Memory B cell (primary cell): ENCODE data around the gene NLRP6.

Experiments used
- ATAC-seq: fragments of 150-1000 bp; cut with Tn5 transposase; 2 replicates; pipeline ENCODE4 v1.10.0; 2021; ENCODE audit warnings: low read depth, mild to moderate bottlenecking, moderate library complexity
- DNase-seq, 2 donors: peaks; one replicate each; pipeline ENCODE4 v3.0.0; 2022; ENCODE audit warnings: low spot score in 2 of 2
- H3K27ac Mint-ChIP-seq: one replicate; pipeline ENCODE4 v1.8.0; 2022; ENCODE audit warnings: mild to moderate bottlenecking, moderate library complexity, mixed read lengths
- H3K27me3 Mint-ChIP-seq: one replicate; pipeline ENCODE4 v1.8.0; 2022; ENCODE audit warnings: mixed read lengths
- H3K36me3 Mint-ChIP-seq: one replicate; pipeline ENCODE4 v1.8.0; 2022; ENCODE audit warnings: mild to moderate bottlenecking, mixed read lengths
- H3K4me1 Mint-ChIP-seq: one replicate; pipeline ENCODE4 v1.8.0; 2022; ENCODE audit warnings: mixed read lengths
- H3K4me3 Mint-ChIP-seq: one replicate; pipeline ENCODE4 v1.8.0; 2022; ENCODE audit warnings: mild to moderate bottlenecking, moderate library complexity, mixed read lengths
- H3K9me3 Mint-ChIP-seq: one replicate; pipeline ENCODE4 v1.8.0; 2022; ENCODE audit warnings: mixed read lengths

Gene NLRP6

DNA sequence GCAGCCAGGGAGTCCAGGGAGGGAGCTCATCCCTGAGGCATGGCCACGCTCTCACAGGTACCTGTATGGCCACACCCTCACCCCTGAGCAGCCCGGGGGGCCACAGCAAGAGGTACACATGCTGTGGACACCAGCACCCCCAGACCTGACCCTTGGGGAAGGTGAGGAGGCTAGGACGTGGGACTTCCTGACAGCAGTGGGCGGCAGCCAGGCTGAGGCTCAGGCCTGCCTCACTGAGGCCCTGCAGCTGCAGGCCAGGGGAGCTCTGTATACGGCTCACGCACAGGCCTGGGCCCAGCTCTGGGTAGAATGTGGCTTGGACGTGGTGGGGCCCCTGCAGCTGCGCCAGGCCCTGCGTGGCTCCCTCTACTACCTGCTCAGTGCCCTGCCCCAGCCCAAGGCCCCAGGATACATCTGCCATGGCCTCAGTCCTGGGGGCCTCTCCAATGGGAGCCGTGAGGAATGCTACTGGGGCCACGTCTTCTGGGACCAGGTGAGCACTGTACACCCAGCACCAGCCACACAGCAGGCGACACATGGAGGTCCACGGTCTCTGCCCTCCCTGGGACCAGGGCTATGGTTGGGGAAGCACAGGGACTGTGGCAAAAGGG, 12.5 kb downstream of the NLRP6 start:
- ATAC-seq (no peak), DNase-seq (no peak)
- peak overlapping the region; percentile 6 for H3K27ac Mint-ChIP-seq

GRCh38 chr11:291281-292210, 13.3 kb downstream of the NLRP6 start:
- H3K4me1 Mint-ChIP-seq: peaks cover 22% of the 10 kb centered on the region
- peaks cover 10% of the 10 kb centered on the region for H3K36me3 Mint-ChIP-seq
- H3K27me3 Mint-ChIP-seq: peaks cover 5% of the 10 kb centered on the region
- H3K27ac Mint-ChIP-seq: peak overlapping the region; percentile 6
- no peak overlapping the region for H3K4me3 Mint-ChIP-seq
- DNase-seq: no peak
- H3K9me3 Mint-ChIP-seq: no peaks in the 10 kb centered on the region
- ATAC-seq: no peak

More for the DNA sequence above, 12.5 kb downstream of the NLRP6 start:
- Mint-ChIP-seq H3K9me3 (no peaks in the 10 kb centered on the region), H3K27me3 (peaks cover 5% of the 10 kb centered on the region), H3K4me3 (peak overlapping the region; percentile 82), H3K36me3 (peaks cover 10% of the 10 kb centered on the region), H3K4me1 (peaks cover 22% of the 10 kb centered on the region)

DNA sequence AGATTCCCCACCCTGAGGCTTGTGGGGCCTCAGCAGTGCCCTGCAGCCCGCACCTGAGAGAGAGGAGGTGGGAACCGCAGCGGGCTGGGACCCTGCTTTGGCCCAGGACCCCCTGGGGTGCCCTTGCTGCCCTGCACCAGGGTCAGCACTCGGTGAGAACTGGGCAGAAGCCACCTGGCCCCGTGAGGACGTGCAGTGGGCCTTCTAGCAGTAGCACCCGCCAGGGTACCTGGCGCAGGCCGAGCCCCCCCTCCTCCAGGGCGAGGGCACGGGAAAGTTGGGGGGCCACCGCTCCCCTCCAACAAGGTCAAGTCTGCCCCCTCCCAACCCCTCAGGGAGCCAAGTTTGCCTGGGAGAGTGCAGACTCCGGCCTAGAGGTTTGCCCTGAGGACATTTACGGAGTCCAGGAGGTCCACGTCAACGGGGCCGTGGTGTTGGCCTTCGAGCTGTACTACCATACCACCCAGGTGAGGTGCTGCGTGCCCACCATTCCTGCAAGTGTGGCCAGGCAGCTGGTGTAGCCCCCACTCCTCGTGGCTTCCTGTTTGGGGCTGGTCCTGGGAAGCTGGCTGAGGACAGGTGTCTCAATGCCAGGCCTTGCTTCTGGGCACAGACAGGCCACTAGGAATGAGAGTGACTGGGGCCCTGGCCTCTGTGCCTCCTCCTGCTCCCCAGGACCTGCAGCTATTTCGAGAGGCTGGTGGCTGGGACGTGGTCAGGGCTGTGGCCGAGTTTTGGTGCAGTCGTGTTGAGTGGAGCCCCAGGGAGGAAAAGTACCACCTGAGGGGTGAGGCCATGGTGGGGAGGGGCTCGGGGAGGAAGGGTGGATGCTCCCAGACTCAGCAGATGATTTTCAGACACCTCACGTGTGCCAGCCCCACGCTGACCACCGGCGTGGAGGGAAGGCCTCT, 14.3 kb downstream of the NLRP6 start:
- ATAC-seq (no peak), DNase-seq (no peak)
- peaks cover 10% of the 10 kb centered on the region for H3K36me3 Mint-ChIP-seq
- H3K4me1 Mint-ChIP-seq: peaks cover 18% of the 10 kb centered on the region
- H3K4me3 Mint-ChIP-seq: no peak overlapping the region
- no peak overlapping the region for H3K27ac Mint-ChIP-seq
- H3K9me3 Mint-ChIP-seq: no peaks in the 10 kb centered on the region
- H3K27me3 Mint-ChIP-seq: no peaks in the 10 kb centered on the region

- no peak overlapping the region for H3K27ac Mint-ChIP-seq
- ATAC-seq (no peak), DNase-seq (no peak)
- H3K36me3 Mint-ChIP-seq: peaks cover 8% of the 10 kb centered on the region
- peaks cover 2% of the 10 kb centered on the region for H3K27me3 Mint-ChIP-seq
- no peaks in the 10 kb centered on the region for H3K9me3 Mint-ChIP-seq
- H3K4me1 Mint-ChIP-seq: peaks cover 15% of the 10 kb centered on the region
- H3K4me3 Mint-ChIP-seq: no peak overlapping the region
Observed at GRCh38 chr11:293271-293851, 15.2 kb downstream of the NLRP6 start.

DNA sequence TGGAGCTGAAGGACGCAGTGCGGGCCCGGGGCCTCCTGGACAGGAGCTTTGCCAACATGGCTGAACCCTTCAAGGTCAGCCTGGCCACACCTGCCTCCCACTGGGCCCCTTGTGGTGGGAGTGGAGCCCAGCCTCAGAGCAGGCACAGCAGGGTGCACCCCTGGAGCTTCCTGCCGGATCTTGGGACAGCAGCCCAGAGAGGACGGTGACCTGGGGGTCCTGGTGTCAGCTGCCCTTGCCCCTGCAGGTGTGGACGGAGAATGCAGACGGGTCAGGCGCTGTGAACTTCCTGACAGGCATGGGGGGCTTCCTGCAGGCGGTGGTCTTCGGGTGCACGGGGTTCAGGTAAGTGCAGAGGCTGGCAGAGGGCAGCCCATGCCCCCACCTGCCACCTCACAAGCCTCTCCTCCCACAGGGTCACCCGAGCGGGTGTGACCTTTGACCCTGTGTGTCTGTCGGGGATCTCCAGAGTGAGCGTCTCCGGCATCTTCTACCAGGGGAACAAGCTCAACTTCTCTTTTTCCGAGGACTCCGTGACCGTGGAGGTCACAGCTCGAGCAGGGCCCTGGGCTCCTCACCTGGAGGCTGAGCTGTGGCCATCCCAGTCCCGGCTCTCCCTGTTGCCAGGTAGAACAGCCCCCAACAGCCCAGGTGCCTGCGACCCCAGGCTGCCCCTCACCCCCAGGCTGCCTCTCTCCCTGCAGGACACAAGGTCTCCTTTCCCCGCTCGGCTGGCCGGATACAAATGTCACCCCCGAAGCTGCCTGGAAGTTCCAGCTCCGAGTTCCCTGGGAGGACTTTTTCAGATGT, 15.8 kb downstream of the NLRP6 start:
- no peak overlapping the region for H3K27ac Mint-ChIP-seq
- peaks cover 8% of the 10 kb centered on the region for H3K36me3 Mint-ChIP-seq
- ATAC-seq (no peak), DNase-seq (no peak)
- no peaks in the 10 kb centered on the region for H3K9me3 Mint-ChIP-seq
- H3K4me1 Mint-ChIP-seq: peaks cover 15% of the 10 kb centered on the region
- H3K4me3 Mint-ChIP-seq: no peak overlapping the region
- peaks cover 2% of the 10 kb centered on the region for H3K27me3 Mint-ChIP-seq

- ATAC-seq (no peak), DNase-seq (no peak)
- Mint-ChIP-seq H3K27me3 (peaks cover 2% of the 10 kb centered on the region), H3K4me1 (peaks cover 14% of the 10 kb centered on the region), H3K4me3 (no peak overlapping the region), H3K27ac (no peak overlapping the region), H3K9me3 (no peaks in the 10 kb centered on the region), H3K36me3 (peaks cover 8% of the 10 kb centered on the region)
Observed at GRCh38 chr11:294780-295179, 16.6 kb downstream of the NLRP6 start.

GRCh38 chr11:295351-296170, 17.4 kb downstream of the NLRP6 start:
- Mint-ChIP-seq H3K4me3 (no peak overlapping the region), H3K4me1 (peaks cover 13% of the 10 kb centered on the region), H3K27ac (no peak overlapping the region), H3K36me3 (peaks cover 8% of the 10 kb centered on the region), H3K9me3 (no peaks in the 10 kb centered on the region), H3K27me3 (peaks cover 2% of the 10 kb centered on the region)
- no peak for ATAC-seq
- DNase-seq: no peak

- H3K27me3 Mint-ChIP-seq: peaks cover 2% of the 10 kb centered on the region
- no peak overlapping the region for H3K27ac Mint-ChIP-seq
- H3K9me3 Mint-ChIP-seq: no peaks in the 10 kb centered on the region
- peaks cover 3% of the 10 kb centered on the region for H3K36me3 Mint-ChIP-seq
- no peak for DNase-seq
- H3K4me3 Mint-ChIP-seq: no peak overlapping the region
- H3K4me1 Mint-ChIP-seq: peaks cover 8% of the 10 kb centered on the region
- no peak for ATAC-seq
Observed at GRCh38 chr11:296171-297050, 18.2 kb downstream of the NLRP6 start.

DNA sequence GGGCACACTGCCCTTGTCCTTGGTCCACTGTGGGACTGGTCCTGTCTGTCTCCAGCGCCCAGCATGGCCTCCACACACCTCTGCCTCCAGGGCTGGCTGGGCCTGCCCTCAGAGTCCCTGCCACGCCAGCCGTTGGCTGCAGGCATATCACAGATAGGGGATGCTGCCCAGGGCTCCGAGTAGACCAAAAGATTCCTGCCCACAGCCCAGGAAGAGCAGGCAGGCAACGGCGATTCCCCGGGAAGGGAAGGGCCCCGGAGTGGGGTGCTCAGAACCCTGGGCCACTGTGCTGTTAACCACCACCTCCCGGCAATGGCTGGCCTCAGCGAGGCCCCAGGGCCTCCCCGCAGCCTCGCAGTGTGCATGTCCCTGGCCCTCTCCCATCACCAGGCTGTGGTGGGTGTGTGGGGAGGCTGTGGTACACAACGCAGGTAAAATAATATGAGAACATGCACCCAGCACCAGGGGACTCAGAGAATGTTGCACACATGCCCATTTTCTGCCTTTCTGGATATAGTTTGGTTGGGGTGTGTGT, 18.9 kb downstream of the NLRP6 start:
- Mint-ChIP-seq H3K4me3 (no peak overlapping the region), H3K27me3 (peaks cover 2% of the 10 kb centered on the region), H3K4me1 (peaks cover 8% of the 10 kb centered on the region), H3K9me3 (no peaks in the 10 kb centered on the region), H3K36me3 (peaks cover 2% of the 10 kb centered on the region), H3K27ac (no peak overlapping the region)
- DNase-seq (no peak), ATAC-seq (no peak)

DNA sequence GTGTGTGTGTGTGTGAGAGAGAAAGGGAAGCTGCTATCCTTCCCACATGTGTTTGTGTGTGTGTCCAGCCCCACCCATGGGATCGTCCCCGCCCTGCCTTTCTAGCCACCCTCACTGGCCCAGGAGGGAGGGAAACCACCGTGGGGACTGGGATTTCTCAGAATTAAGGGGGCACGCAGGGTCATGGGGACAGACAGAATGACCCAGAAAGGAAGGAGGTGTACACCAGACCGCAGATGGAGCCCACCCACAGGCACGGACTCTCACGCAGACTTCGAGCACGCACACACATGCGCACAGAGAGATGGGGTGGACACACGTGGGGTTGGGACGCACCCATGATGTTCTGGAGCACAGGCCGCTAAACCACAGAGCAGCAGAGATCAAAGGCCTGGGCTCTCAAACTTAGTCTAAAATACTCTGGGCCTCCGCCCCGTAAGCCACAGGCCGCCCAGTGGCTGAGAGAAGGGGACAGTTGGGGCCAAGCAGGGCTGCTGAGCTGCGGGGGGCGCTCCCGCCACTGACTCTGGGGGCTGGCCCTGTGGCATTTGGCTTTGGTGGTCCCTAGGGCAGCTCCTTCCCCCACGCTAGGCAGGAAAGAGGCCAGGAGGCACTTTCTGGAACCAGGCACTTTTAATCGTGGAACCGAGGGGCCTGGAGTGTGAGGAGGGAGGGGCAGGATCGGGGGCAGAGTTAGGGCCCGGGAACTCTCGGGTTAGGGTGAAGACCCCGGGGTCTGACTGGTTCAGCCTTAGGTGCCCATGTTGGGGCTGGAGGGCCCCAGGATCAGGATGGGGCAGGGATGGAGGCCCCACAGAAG, 19.6 kb downstream of the NLRP6 start:
- ATAC-seq (no peak), DNase-seq (no peak)
- Mint-ChIP-seq H3K4me3 (no peak overlapping the region), H3K27ac (no peak overlapping the region), H3K4me1 (peaks cover 9% of the 10 kb centered on the region), H3K27me3 (peaks cover 2% of the 10 kb centered on the region), H3K9me3 (no peaks in the 10 kb centered on the region), H3K36me3 (peaks cover 2% of the 10 kb centered on the region)
